Measurements from ENCODE around the gene MYO9A. TPM values are rescaled to one million over a fixed set of nuclear protein-coding genes. Genes with fewer than 3 reads are reported as not detected.

Gene MYO9A
- total RNA-seq, 1 donor = 18.3 TPM

- no peak for DNase-seq (ENCODE audit: low read depth in 2 of 3, low spot score in 2 of 3)
Observed at GRCh38 chr15:71971905-71972304, 146.0 kb downstream of the MYO9A start.

- no peak for DNase-seq (ENCODE audit: low read depth in 2 of 3, low spot score in 2 of 3)
Observed at GRCh38 chr15:71970435-71970834, 147.5 kb downstream of the MYO9A start.

GRCh38 chr15:71962537-71962936, 155.4 kb downstream of the MYO9A start:
- no peak for DNase-seq (ENCODE audit: low read depth in 2 of 3, low spot score in 2 of 3)

GRCh38 chr15:71957026-71957425, 160.9 kb downstream of the MYO9A start:
- DNase-seq (ENCODE audit: low read depth in 2 of 3, low spot score in 2 of 3) = no peak

- DNase-seq (ENCODE audit: low read depth in 2 of 3, low spot score in 2 of 3) = no peak
Observed at GRCh38 chr15:71951134-71951533, 166.8 kb downstream of the MYO9A start.

- no peak for DNase-seq (ENCODE audit: low read depth in 2 of 3, low spot score in 2 of 3)
Observed at GRCh38 chr15:71945012-71945411, 172.9 kb downstream of the MYO9A start.

- DNase-seq (ENCODE audit: low read depth in 2 of 3, low spot score in 2 of 3) = no peak
Observed at GRCh38 chr15:71943806-71944205, 174.1 kb downstream of the MYO9A start.

- no peak for DNase-seq (ENCODE audit: low read depth in 2 of 3, low spot score in 2 of 3)
Observed at GRCh38 chr15:71939981-71940588, 177.9 kb downstream of the MYO9A start.

- DNase-seq (ENCODE audit: low read depth in 2 of 3, low spot score in 2 of 3) = no peak
Observed at GRCh38 chr15:71937650-71938311, 180.2 kb downstream of the MYO9A start.

GRCh38 chr15:71934446-71934845, 183.5 kb downstream of the MYO9A start:
- DNase-seq (ENCODE audit: low read depth in 2 of 3, low spot score in 2 of 3) = no peak

- no peak for DNase-seq (ENCODE audit: low read depth in 2 of 3, low spot score in 2 of 3)
Observed at GRCh38 chr15:71932689-71933088, 185.3 kb downstream of the MYO9A start.

GRCh38 chr15:71931261-71931660, 186.7 kb downstream of the MYO9A start:
- DNase-seq (ENCODE audit: low read depth in 2 of 3, low spot score in 2 of 3) = no peak

- DNase-seq (ENCODE audit: low read depth in 2 of 3, low spot score in 2 of 3) = no peak
Observed at GRCh38 chr15:71925145-71925544, 192.8 kb downstream of the MYO9A start.

- DNase-seq (ENCODE audit: low read depth in 2 of 3, low spot score in 2 of 3) = no peak
Observed at GRCh38 chr15:71921191-71921590, 196.8 kb downstream of the MYO9A start.

GRCh38 chr15:71920573-71920972, 197.4 kb downstream of the MYO9A start:
- DNase-seq (ENCODE audit: low read depth in 2 of 3, low spot score in 2 of 3) = no peak

GRCh38 chr15:71916834-71917233, 201.1 kb downstream of the MYO9A start:
- DNase-seq (ENCODE audit: low read depth in 2 of 3, low spot score in 2 of 3) = no peak

GRCh38 chr15:71914092-71914491, 203.9 kb downstream of the MYO9A start:
- no peak for DNase-seq (ENCODE audit: low read depth in 2 of 3, low spot score in 2 of 3)

- DNase-seq (ENCODE audit: low read depth in 2 of 3, low spot score in 2 of 3) = no peak
Observed at GRCh38 chr15:71899674-71900073, 218.3 kb downstream of the MYO9A start.

GRCh38 chr15:71893691-71894090, 224.3 kb downstream of the MYO9A start:
- no peak for DNase-seq (ENCODE audit: low read depth in 2 of 3, low spot score in 2 of 3)

GRCh38 chr15:71892335-71892734, 225.6 kb downstream of the MYO9A start:
- no peak for DNase-seq (ENCODE audit: low read depth in 2 of 3, low spot score in 2 of 3)

GRCh38 chr15:71891026-71891425, 226.9 kb downstream of the MYO9A start:
- no peak for DNase-seq (ENCODE audit: low read depth in 2 of 3, low spot score in 2 of 3)

GRCh38 chr15:71889947-71890346, 228.0 kb downstream of the MYO9A start:
- DNase-seq (ENCODE audit: low read depth in 2 of 3, low spot score in 2 of 3) = no peak

GRCh38 chr15:71889385-71889784, 228.6 kb downstream of the MYO9A start:
- no peak for DNase-seq (ENCODE audit: low read depth in 2 of 3, low spot score in 2 of 3)
